Activated B cell treated with CpG ODN at 0.5 μM for 24 hours (primary cell): ENCODE results near the gene NME3. TPM values are rescaled to one million over a fixed set of nuclear protein-coding genes. Genes with fewer than 3 reads are reported as not detected.
A peak's percentile ranks its signal among the peaks of the same experiment; 100 is the strongest.

Experiments used
- ATAC-seq: fragments of 200-7000 bp; cut with Tn5 transposase; one replicate; pipeline ENCODE4 v1.10.0; 2021; ENCODE audit warnings: low read depth, mild to moderate bottlenecking, moderate library complexity
- CTCF ChIA-PET: fragments of 350-600 bp; sonication (Branson Sonifier 250); formaldehyde crosslinking; loops from one replicate; lab custom pipeline; 2021; ENCODE audit warnings: antibody characterized with exemption; lab: Charles Lee
- POLR2A ChIA-PET: fragments of 350-600 bp; sonication (Branson Sonifier 250); formaldehyde crosslinking; loops from one replicate; lab custom pipeline; 2021; ENCODE audit warnings: antibody characterized with exemption; lab: Charles Lee
- DNase-seq: peaks from one replicate; pipeline ENCODE4 v3.0.0; 2022
- H3K27ac Mint-ChIP-seq: one replicate; pipeline ENCODE4 v1.8.0; 2020; ENCODE audit warnings: mixed read lengths
- H3K27me3 Mint-ChIP-seq: one replicate; pipeline ENCODE4 v1.8.0; 2021; ENCODE audit warnings: mixed read lengths
- H3K36me3 Mint-ChIP-seq: one replicate; pipeline ENCODE4 v1.8.0; 2021; ENCODE audit warnings: low read depth, mixed read lengths
- H3K4me1 Mint-ChIP-seq: one replicate; pipeline ENCODE4 v1.8.0; 2021; ENCODE audit warnings: mixed read lengths
- H3K4me3 Mint-ChIP-seq: one replicate; pipeline ENCODE4 v1.8.0; 2020; ENCODE audit warnings: mild to moderate bottlenecking, mixed read lengths
- H3K9me3 Mint-ChIP-seq: one replicate; pipeline ENCODE4 v1.8.0; 2020; ENCODE audit warnings: mixed read lengths
- intact Hi-C: fragments of 100-400 bp; cut with micrococcal nuclease; formaldehyde crosslinking; loops from one replicate; pipeline ENCODE4 v1.15.1; 2024
- total RNA-seq: library from RNA; stranded (reverse); gene quantifications from 2 replicates; pipeline ENCODE4 v1.2.3, GENCODE V29; 2022
- TF ChIP-seq, protein P1 (sequence below): fragments of 200-600 bp; IDR thresholded peaks from one replicate; pipeline ENCODE4 v1.8.0; 2022; ENCODE audit warnings: antibody characterized with exemption, mild to moderate bottlenecking

The NME3 gene
- total RNA-seq = 54.1 and 57.8 TPM in 2 replicates

DNA sequence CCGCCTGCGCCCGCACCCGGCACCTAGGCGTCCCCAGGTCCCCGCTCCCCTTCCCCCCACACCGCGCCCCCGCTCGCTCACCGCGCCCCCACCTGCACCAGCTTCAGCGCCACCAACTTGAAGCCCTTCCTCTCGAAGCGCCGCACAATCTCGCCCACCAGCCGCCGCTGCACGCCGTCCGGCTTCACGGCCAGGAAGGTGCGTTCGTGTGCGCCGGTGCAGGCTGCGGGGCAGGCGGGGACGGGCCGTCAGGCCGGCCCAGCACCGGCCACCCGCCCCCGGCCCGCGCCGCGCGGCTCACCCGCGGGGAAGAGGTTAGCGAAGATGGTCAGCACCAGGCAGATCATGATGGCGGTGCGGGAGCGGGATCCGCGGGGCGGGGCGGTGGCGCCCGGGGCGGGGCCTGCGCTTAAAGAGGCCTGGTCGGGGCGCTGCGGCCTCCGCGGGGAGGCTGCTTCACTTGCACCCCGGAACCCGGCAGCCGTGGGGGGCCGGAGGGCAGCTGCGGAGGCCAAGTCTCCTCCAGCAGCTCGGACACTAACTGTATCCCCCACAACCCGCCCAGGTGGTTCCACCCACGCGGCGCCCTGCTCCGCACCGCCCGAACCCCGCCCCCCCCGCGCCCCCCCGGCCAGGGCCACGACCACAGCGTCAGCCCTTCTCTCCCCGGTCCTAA is at the start of gene NME3:
Gene NME3 (minus strand): TSS at position 356 of the 676 bp plus-strand sequence. CDS start 9 bp downstream, at position 347.
- intact Hi-C loops = loop anchor here (2.0 to 5.0 kb wide), 2 partner anchors 159 to 429 kb away; partner anchors contain the start of genes CRAMP1 and IFT140
- Mint-ChIP-seq H3K27me3 (no peaks in the 10 kb centered on the region), H3K4me1 (peaks cover 24% of the 10 kb centered on the region), H3K27ac (peak within 1 kb of the TSS; percentile 89), H3K36me3 (peaks cover 42% of the 10 kb centered on the region), H3K4me3 (peak within 1 kb of the TSS; percentile 87), H3K9me3 (no peaks in the 10 kb centered on the region)
- POLR2A ChIA-PET = interaction anchor here (0.5 to 5.6 kb wide), 16 partner anchors 9 to 467 kb away, joined by 3 to 88 read pairs (median 3); partner anchors contain the start of genes FAHD1, JPT2, MAPK8IP3 and NUBP2
- TF ChIP-seq, protein P1, sequence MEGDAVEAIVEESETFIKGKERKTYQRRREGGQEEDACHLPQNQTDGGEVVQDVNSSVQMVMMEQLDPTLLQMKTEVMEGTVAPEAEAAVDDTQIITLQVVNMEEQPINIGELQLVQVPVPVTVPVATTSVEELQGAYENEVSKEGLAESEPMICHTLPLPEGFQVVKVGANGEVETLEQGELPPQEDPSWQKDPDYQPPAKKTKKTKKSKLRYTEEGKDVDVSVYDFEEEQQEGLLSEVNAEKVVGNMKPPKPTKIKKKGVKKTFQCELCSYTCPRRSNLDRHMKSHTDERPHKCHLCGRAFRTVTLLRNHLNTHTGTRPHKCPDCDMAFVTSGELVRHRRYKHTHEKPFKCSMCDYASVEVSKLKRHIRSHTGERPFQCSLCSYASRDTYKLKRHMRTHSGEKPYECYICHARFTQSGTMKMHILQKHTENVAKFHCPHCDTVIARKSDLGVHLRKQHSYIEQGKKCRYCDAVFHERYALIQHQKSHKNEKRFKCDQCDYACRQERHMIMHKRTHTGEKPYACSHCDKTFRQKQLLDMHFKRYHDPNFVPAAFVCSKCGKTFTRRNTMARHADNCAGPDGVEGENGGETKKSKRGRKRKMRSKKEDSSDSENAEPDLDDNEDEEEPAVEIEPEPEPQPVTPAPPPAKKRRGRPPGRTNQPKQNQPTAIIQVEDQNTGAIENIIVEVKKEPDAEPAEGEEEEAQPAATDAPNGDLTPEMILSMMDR = no peak
- DNase-seq (peak; percentile 77), ATAC-seq (peak; percentile 47)
- CTCF ChIA-PET = interaction anchor here (0.6 to 3.3 kb wide), 4 partner anchors 11 to 66 kb away, joined by 3 to 15 read pairs (median 7); partner anchors contain the start of genes MAPK8IP3, NUBP2 and SPSB3

DNA sequence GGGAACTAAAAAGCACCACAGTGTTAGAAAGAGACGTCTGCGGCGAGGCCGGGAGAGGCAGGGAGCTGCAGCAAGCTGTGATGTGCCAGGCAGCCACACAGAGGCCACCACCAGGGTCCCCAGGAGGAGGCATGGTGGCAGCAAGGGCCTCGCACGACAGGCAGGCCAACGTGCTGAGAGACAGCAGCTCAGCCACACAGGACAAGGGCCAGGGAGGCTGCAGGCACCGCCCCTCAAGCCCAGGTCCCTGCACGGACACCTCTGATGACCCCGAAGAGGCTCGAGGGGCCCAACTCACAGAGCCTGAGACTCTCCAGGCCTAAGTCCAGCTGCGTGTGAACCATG is 49.6 kb upstream of the NME3 start:
- ATAC-seq = no peak
- TF ChIP-seq, protein P1 = no peak
- ChIA-PET CTCF (no interaction called here), POLR2A (interaction anchor here (0.6 kb wide), 1 partner anchor 90 kb away, joined by 12 read pairs; no protein-coding TSS in a partner anchor)
- DNase-seq = no peak
- no peak overlapping the region for H3K27ac Mint-ChIP-seq
- peaks cover 15% of the 10 kb centered on the region for H3K4me1 Mint-ChIP-seq
- intact Hi-C loops = no loop called here
- H3K36me3 Mint-ChIP-seq = peaks cover 26% of the 10 kb centered on the region
- H3K9me3 Mint-ChIP-seq = no peaks in the 10 kb centered on the region
- no peaks in the 10 kb centered on the region for H3K27me3 Mint-ChIP-seq
- no peak overlapping the region for H3K4me3 Mint-ChIP-seq

DNA sequence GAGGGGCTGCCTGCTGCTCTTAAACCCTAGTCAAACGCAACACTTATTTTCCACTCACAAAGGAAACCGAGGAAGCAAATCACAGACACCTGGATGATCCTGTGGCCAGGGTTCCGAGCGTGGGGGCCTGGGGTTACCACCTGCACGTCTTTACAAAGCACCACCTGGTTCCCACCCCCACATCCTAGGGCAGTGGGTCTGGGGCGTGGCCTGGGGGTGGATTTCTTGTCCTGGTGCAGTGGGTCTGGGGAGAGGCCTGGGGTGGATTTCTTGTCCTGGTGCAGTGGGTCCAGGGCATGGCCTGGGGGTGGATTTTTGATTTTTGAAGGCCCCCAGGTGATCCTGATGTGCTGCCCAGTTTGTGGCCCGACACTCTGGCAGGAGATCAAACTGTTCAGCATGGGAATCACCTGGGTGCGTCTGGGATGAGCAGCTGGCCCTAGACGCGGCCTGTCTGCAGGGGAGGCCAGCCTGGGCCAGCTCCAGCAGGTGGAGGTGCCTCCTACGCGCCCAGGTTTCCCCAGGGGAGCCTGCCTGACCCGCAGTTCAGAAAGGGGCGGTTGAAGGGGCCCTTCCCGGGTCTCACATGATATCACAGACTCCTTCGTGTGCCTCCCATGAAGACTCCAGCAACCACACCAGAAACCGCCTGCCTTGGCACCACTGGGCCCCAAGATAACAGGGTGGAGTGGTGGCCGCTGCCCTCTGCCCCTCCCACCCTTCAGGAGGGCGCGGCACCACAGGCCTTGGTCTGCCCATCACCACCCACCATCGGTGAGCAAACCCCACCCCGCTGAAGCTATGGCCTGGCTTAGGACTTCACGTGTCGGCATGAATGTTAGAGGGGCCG is 49.0 kb upstream of the NME3 start:
- intact Hi-C loops = no loop called here
- TF ChIP-seq, protein P1 = no peak
- no peak for DNase-seq
- peaks cover 10% of the 10 kb centered on the region for H3K4me1 Mint-ChIP-seq
- CTCF ChIA-PET = no interaction called here
- H3K4me3 Mint-ChIP-seq = no peak overlapping the region
- H3K36me3 Mint-ChIP-seq = peaks cover 31% of the 10 kb centered on the region
- POLR2A ChIA-PET = no interaction called here
- no peaks in the 10 kb centered on the region for H3K27me3 Mint-ChIP-seq
- ATAC-seq = no peak
- H3K9me3 Mint-ChIP-seq = no peaks in the 10 kb centered on the region
- H3K27ac Mint-ChIP-seq = no peak overlapping the region

DNA sequence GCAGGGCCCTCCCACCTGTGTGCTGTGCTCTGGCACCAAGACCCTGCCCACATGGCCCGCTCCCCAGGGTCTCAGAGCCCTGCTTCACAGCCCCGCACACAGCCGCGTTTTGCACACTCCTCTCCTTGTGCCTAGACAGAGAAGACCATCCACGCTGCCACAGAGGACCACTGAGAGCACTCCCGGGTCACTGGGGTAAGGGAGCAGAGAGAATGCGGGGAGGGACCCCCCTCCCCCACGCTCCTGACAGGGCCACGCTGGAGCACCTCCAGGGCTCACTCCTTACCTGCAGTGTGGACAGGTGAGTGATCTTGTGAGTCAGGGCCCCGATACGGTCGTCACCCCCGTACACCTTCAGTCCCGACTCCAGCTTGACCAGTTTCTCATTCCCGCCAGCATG is 48.3 kb upstream of the NME3 start:
- H3K4me3 Mint-ChIP-seq = no peak overlapping the region
- TF ChIP-seq, protein P1 = no peak
- no peaks in the 10 kb centered on the region for H3K27me3 Mint-ChIP-seq
- peak overlapping the region; percentile 7 for H3K27ac Mint-ChIP-seq
- H3K4me1 Mint-ChIP-seq = peaks cover 7% of the 10 kb centered on the region
- ChIA-PET POLR2A (no interaction called here), CTCF (no interaction called here)
- no peaks in the 10 kb centered on the region for H3K9me3 Mint-ChIP-seq
- H3K36me3 Mint-ChIP-seq = peaks cover 36% of the 10 kb centered on the region
- intact Hi-C loops = no loop called here
- ATAC-seq (no peak), DNase-seq (no peak)
